H1 (cell line): ENCODE data around the gene FADS6. TPM values are rescaled to one million over a fixed set of nuclear protein-coding genes. Genes with fewer than 3 reads are reported as not detected.

Experiments
- CTCF ChIA-PET: fragments of 300-600 bp; sonication (Branson Sonifier 250); formaldehyde crosslinking; loops from one replicate; lab custom pipeline; 2021; ENCODE audit not compliant: partially characterized antibody; lab: Charles Lee
- POLR2A ChIA-PET: fragments of 300-600 bp; sonication (Branson Sonifier 250); formaldehyde crosslinking; loops from one replicate; lab custom pipeline; 2021; ENCODE audit warnings: inconsistent platforms; ENCODE audit not compliant: partially characterized antibody; lab: Charles Lee
- DNase-seq, 2 experiments: peaks; one replicate each; pipeline versions ENCODE4 v3.0.0 to v3.0.0-alpha.2; 2010 to 2022; ENCODE audit warnings: low spot score in 2 of 2, low read depth in 1 of 2, mixed read lengths in 1 of 2
- FAIRE-seq: peaks from 2 replicates; lab custom pipeline; 2011; peaks lifted over from hg19 to GRCh38; lab: Jason Lieb, UNC
- H2AFZ ChIP-seq: 2 replicates; pipeline ENCODE4 v1.8.1; 2012; ENCODE audit warnings: low read length, inconsistent platforms
- H2AK5ac ChIP-seq: 2 replicates; pipeline ENCODE4 v1.6.1; 2013; ENCODE audit warnings: low read depth, low read length
- H2BK120ac ChIP-seq: replicated peaks from 2 replicates; pipeline ENCODE3; 2013; ENCODE audit warnings: low read depth, low read length, inconsistent platforms
- H2BK12ac ChIP-seq: 2 replicates; pipeline ENCODE4 v1.6.1; 2013; ENCODE audit warnings: low read depth, low read length
- H2BK15ac ChIP-seq: 2 replicates; pipeline ENCODE4 v1.6.1; 2013; ENCODE audit warnings: low read length
- H2BK20ac ChIP-seq: 2 replicates; pipeline ENCODE4 v1.6.1; 2013; ENCODE audit warnings: low read length
- H2BK5ac ChIP-seq: 2 replicates; pipeline ENCODE4 v1.6.1; 2013; ENCODE audit warnings: low read depth, low read length
- H3K14ac ChIP-seq: 2 replicates; pipeline ENCODE4 v1.6.1; 2013; ENCODE audit warnings: inconsistent platforms; ENCODE audit not compliant: insufficient read length
- H3K18ac ChIP-seq: 2 replicates; pipeline ENCODE4 v1.6.1; 2013; ENCODE audit warnings: low read length; ENCODE audit errors: extremely low read depth
- H3K23ac ChIP-seq: 2 replicates; pipeline ENCODE4 v1.6.1; 2013; ENCODE audit warnings: inconsistent platforms; ENCODE audit not compliant: insufficient read length
- H3K23me2 ChIP-seq: 2 replicates; pipeline ENCODE4 v1.6.1; 2013; ENCODE audit warnings: low read depth, low read length
- H3K27ac ChIP-seq: 2 replicates; pipeline ENCODE4 v1.6.1; 2011; ENCODE audit warnings: low read depth, low read length, inconsistent platforms
- H3K27me3 ChIP-seq, 4 experiments: replicated peaks in 1 of 4; 1 replicate in 1 of 4; 2 replicates in 3 of 4; pipeline versions ENCODE4 v1.6.1 to v1.8.1; 2011 to 2013; ENCODE audit warnings: low read length in 3 of 4, mild to moderate bottlenecking in 3 of 4, inconsistent platforms in 2 of 4, mixed read lengths in 2 of 4, moderate library complexity in 1 of 4; ENCODE audit not compliant: control insufficient read depth in 3 of 4, insufficient read depth in 3 of 4; ENCODE audit errors: extremely low read depth in 1 of 4
- H3K36me3 ChIP-seq, 4 experiments: 2 replicates each; pipeline versions ENCODE4 v1.6.1 to v1.8.1; 2011 to 2013; ENCODE audit warnings: mild to moderate bottlenecking in 4 of 4, low read length in 3 of 4, moderate library complexity in 2 of 4, control low read depth in 1 of 4, inconsistent platforms in 1 of 4; ENCODE audit not compliant: insufficient read depth in 4 of 4, control insufficient read depth in 2 of 4
- H3K4ac ChIP-seq: replicated peaks from 2 replicates; pipeline ENCODE3; 2013; ENCODE audit warnings: low read length, low read depth, mixed read lengths, inconsistent platforms; ENCODE audit not compliant: insufficient read length
- H3K4me1 ChIP-seq, 4 experiments: replicated peaks in 1 of 4; 1 replicate in 1 of 4; 2 replicates in 3 of 4; pipeline versions ENCODE4 v1.6.1 to v1.8.1; 2011 to 2013; ENCODE audit warnings: low read length in 3 of 4, inconsistent platforms in 2 of 4, mixed read lengths in 1 of 4; ENCODE audit not compliant: insufficient read depth in 4 of 4, control insufficient read depth in 3 of 4
- H3K4me2 ChIP-seq, 2 experiments: 2 replicates each; pipeline versions ENCODE4 v1.6.1 to v1.8.1; 2011 to 2013; ENCODE audit warnings: low read depth in 2 of 2, low read length in 2 of 2, control low read depth in 1 of 2, inconsistent platforms in 1 of 2, mild to moderate bottlenecking in 1 of 2; ENCODE audit not compliant: insufficient read depth in 1 of 2
- H3K4me3 ChIP-seq, 4 experiments: fragments of 200-600, 300-600 bp in 1 of 4; sonication (generic), shearing (Covaris generic), sonication (Bioruptor Twin) in 1 of 4; 2 replicates each; pipeline versions ENCODE4 v1.5.1 to v1.8.1; 2011 to 2016; ENCODE audit warnings: low read length in 4 of 4, low read depth in 3 of 4, control low read depth in 2 of 4, inconsistent platforms in 2 of 4, mild to moderate bottlenecking in 2 of 4, mixed read lengths in 1 of 4, moderate library complexity in 1 of 4; ENCODE audit not compliant: insufficient read depth in 2 of 4; ENCODE audit errors: extremely low read depth in 1 of 4
- H3K56ac ChIP-seq: replicated peaks from 2 replicates; pipeline ENCODE3; 2013; ENCODE audit warnings: low read depth, mild to moderate bottlenecking, mixed read lengths, low read length, inconsistent platforms; ENCODE audit not compliant: insufficient read length
- H3K79me1 ChIP-seq: 2 replicates; pipeline ENCODE4 v1.6.1; 2013; ENCODE audit warnings: low read depth, low read length, control low read depth
- H3K79me2 ChIP-seq, 2 experiments: 2 replicates each; pipeline versions ENCODE4 v1.6.1 to v1.8.1; 2012 to 2013; ENCODE audit warnings: low read length in 2 of 2, mild to moderate bottlenecking in 2 of 2, inconsistent platforms in 1 of 2; ENCODE audit not compliant: insufficient read depth in 2 of 2, control insufficient read depth in 1 of 2
- H3K9ac ChIP-seq, 4 experiments: replicated peaks in 1 of 4; 1 replicate in 1 of 4; 2 replicates in 3 of 4; pipeline versions ENCODE4 v1.6.1 to v1.8.1; 2011 to 2013; ENCODE audit warnings: low read depth in 3 of 4, low read length in 3 of 4, control low read depth in 2 of 4, mild to moderate bottlenecking in 2 of 4, moderate library complexity in 2 of 4, inconsistent platforms in 1 of 4; ENCODE audit errors: extremely low read depth in 1 of 4
- H3K9me3 ChIP-seq, 2 experiments: 2 replicates each; pipeline versions ENCODE4 v1.6.1 to v1.8.1; 2012 to 2013; ENCODE audit warnings: mild to moderate bottlenecking in 2 of 2, moderate library complexity in 2 of 2, control low read depth in 1 of 2, inconsistent platforms in 1 of 2, low read depth in 1 of 2, low read length in 1 of 2, mixed read lengths in 1 of 2; ENCODE audit not compliant: insufficient read depth in 2 of 2
- H4K20me1 ChIP-seq, 2 experiments: replicated peaks in 1 of 2; 2 replicates each; pipeline versions ENCODE3 to v1.8.1; 2011 to 2013; ENCODE audit warnings: inconsistent platforms in 2 of 2, low read length in 2 of 2, mild to moderate bottlenecking in 1 of 2; ENCODE audit not compliant: insufficient read depth in 2 of 2, control insufficient read depth in 1 of 2
- H4K5ac ChIP-seq: 2 replicates; pipeline ENCODE4 v1.6.1; 2013; ENCODE audit warnings: low read length, low read depth, mixed read lengths, inconsistent platforms; ENCODE audit not compliant: insufficient read length
- H4K8ac ChIP-seq: 2 replicates; pipeline ENCODE4 v1.8.0; 2013; ENCODE audit warnings: mild to moderate bottlenecking, moderate library complexity, low read length, inconsistent platforms; ENCODE audit not compliant: insufficient read depth; ENCODE audit errors: extremely low read depth
- H4K91ac ChIP-seq: replicated peaks from 2 replicates; pipeline ENCODE3; 2013; ENCODE audit warnings: low read length, mixed read lengths, inconsistent platforms; ENCODE audit not compliant: insufficient read length
- ASH2L ChIP-seq: fragments of 200-600, 300-600 bp; sonication (generic); IDR thresholded peaks from one replicate; pipeline ENCODE4 v1.7.1; 2017; ENCODE audit warnings: low read length
- CBX8 ChIP-seq: fragments of 300-800, 300-1000 bp; sonication (generic); IDR thresholded peaks from 2 replicates; pipeline ENCODE4 v1.7.1; 2016; ENCODE audit warnings: low read depth, low read length, borderline replicate concordance
- GTF2F1 ChIP-seq: IDR thresholded peaks from 2 replicates; pipeline ENCODE4 v1.6.1; 2012; ENCODE audit warnings: low read depth, low read length, improper control_type of control experiment, borderline replicate concordance
- JUN ChIP-seq: IDR thresholded peaks from 2 replicates; pipeline ENCODE4 v1.6.1; 2011; ENCODE audit warnings: low read depth, mild to moderate bottlenecking, improper control_type of control experiment, low read length
- KDM1A ChIP-seq: fragments of 200-600, 300-600 bp; sonication (generic); IDR thresholded peaks from 2 replicates; pipeline ENCODE4 v1.7.1; 2016; ENCODE audit warnings: mild to moderate bottlenecking, low read length, borderline replicate concordance
- NRF1 ChIP-seq: IDR thresholded peaks from 2 replicates; pipeline ENCODE4 v1.6.1; 2011; ENCODE audit warnings: mild to moderate bottlenecking, low read depth, low read length, improper control_type of control experiment
- PHF8 ChIP-seq: fragments of 200-600 bp; sonication (generic); conservative IDR thresholded peaks from 2 replicates; pipeline ENCODE4 v1.7.1; 2012; ENCODE audit warnings: low read depth, mild to moderate bottlenecking, inconsistent platforms, low read length, moderate library complexity
- SP2 ChIP-seq: IDR thresholded peaks from 2 replicates; pipeline ENCODE4 v1.6.1; 2012; ENCODE audit warnings: mild to moderate bottlenecking, low read length, inconsistent platforms
- SRF ChIP-seq: IDR thresholded peaks from 2 replicates; pipeline ENCODE4 v1.6.1; 2011; ENCODE audit warnings: mild to moderate bottlenecking, low read depth, low read length, moderate library complexity
- TAF7 ChIP-seq: optimal IDR thresholded peaks from 2 replicates; pipeline ENCODE3; 2011; ENCODE audit warnings: low read depth, mild to moderate bottlenecking, inconsistent platforms, low read length, moderate library complexity, borderline replicate concordance
- WGBS, 2 experiments: shearing (Covaris generic) in 1 of 2; methylation state at CpG; one replicate each; pipeline versions ENCODE4 v1.1.6 to v1.1.7; 2013 to 2015; ENCODE audit warnings: low lambda C conversion rate in 2 of 2, mixed read lengths in 2 of 2, inconsistent platforms in 1 of 2, low coverage in 1 of 2, missing lambda C conversion rate in 1 of 2; ENCODE audit not compliant: insufficient replicate concordance in 2 of 2, insufficient coverage in 1 of 2, insufficient read length in 1 of 2; ENCODE audit errors: extremely low coverage in 1 of 2, missing lambda C conversion rate in 1 of 2; 5-methylcytosine and 5-hydroxymethylcytosine counted together
- polyA plus RNA-seq, 7 experiments: library from polyadenylated mRNA; depleted of rRNA in 3 of 7; stranded (reverse) in 5 of 7; unstranded in 2 of 7; fragments of >200 nt in 5 of 7; fragments of 200-250 nt in 2 of 7; gene quantifications; 1 replicate in 5 of 7; 2 replicates in 1 of 7; 4 replicates in 1 of 7; pipeline versions ENCODE4 v1.2.1 to v1.2.3, GENCODE V29; 2011 to 2013; ENCODE audit warnings: missing spikeins in 2 of 7, mixed read lengths in 2 of 7
- total RNA-seq: library from RNA; stranded (reverse); fragmentation: NEBNext Ultra II Directional; extraction: Animal tissue kit (Norgen Biotek cat#: 25700); gene quantifications from 2 replicates; pipeline ENCODE4 v1.2.1, GENCODE V29; 2021
- TF ChIP-seq, protein P1 (sequence below): IDR thresholded peaks from 2 replicates; pipeline ENCODE4 v1.6.1; 2012; ENCODE audit warnings: low read length, inconsistent platforms

Gene FADS6
- total and polyA plus RNA-seq, 2 of the 8 experiments (the other 6 are each of a cell fraction or from before 2014, with no cell fraction given) = 0.56 to 2.5 TPM

DNA sequence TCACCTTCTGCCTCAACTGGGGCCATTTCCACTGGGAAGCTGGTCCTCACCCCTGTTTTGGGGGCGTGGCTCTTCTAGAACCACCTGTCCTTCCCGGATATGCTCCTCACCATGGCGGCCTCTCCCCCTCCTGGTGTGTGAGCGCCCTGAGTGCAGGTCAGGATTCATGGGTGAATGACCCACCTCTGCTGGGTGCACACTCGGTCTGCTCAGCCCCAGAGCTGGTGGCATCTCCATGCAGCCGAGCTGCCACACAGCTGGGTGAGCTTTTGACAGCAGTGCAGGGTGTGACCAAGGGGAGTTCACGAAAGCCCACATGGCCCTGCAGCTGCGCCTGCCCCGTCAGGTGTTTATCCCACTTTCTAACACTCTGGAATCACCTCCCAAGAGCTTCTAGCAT lies 61.0 kb downstream of the FADS6 start:
- ChIA-PET POLR2A (interaction anchor here (0.6 to 0.9 kb wide), 2 partner anchors 12 to 92 kb away, joined by 3 to 4 read pairs; no protein-coding TSS in a partner anchor), CTCF (interaction anchor here (81.0 to 99.6 kb wide), 2 partner anchors 11 to 14 kb away, joined by 2981 read pairs; partner anchors contain the start of genes FDXR, GRIN2C and NAT9)
- Histone ChIP-seq H4K5ac (no peak overlapping the region), H3K27me3 (no peaks in the 10 kb centered on the region; a peak in 1 of 7 replicates), H3K4ac (no peak overlapping the region), H4K91ac (no peak overlapping the region), H2BK15ac (no peak overlapping the region), H4K20me1 (peaks cover 3 to 20% of the 10 kb centered on the region in 2 experiments), H3K23ac (no peak overlapping the region), H2BK20ac (no peak overlapping the region), H2AK5ac (no peak overlapping the region), H3K36me3 (peaks cover 0 to 5% (median 1%) of the 10 kb centered on the region in 4 experiments; a peak in 1 of 8 replicates), H3K79me1 (no peaks in the 10 kb centered on the region), H3K27ac (no peak overlapping the region), H3K4me1 (no peaks in the 10 kb centered on the region; a peak in 1 of 7 replicates), H3K4me2 (no peak overlapping the region), H3K9me3 (no peaks in the 10 kb centered on the region), H3K79me2 (no peaks in the 10 kb centered on the region), H3K14ac (no peak overlapping the region), H2BK12ac (no peak overlapping the region), H3K56ac (no peak overlapping the region), H3K4me3 (no peak overlapping the region), H3K18ac (no peak overlapping the region), H4K8ac (no peak overlapping the region), H3K23me2 (no peaks in the 10 kb centered on the region), H2BK5ac (no peak overlapping the region), H2AFZ (no peak overlapping the region), H2BK120ac (no peak overlapping the region), H3K9ac (no peak overlapping the region)
- no peak for DNase-seq
- no peak for FAIRE-seq
- 78% methylated on average over 9 of the region's 9 CpGs; no CpG with 5 or more reads in 1 of the 2 experiments for WGBS, 2 experiments
- TF ChIP-seq NRF1 (no peak), PHF8 (no peak), TAF7 (no peak), JUN (no peak), CBX8 (no peak), KDM1A (no peak), SRF (no peak), SP2 (no peak), ASH2L (no peak), GTF2F1 (no peak)
- TF ChIP-seq, protein P1, sequence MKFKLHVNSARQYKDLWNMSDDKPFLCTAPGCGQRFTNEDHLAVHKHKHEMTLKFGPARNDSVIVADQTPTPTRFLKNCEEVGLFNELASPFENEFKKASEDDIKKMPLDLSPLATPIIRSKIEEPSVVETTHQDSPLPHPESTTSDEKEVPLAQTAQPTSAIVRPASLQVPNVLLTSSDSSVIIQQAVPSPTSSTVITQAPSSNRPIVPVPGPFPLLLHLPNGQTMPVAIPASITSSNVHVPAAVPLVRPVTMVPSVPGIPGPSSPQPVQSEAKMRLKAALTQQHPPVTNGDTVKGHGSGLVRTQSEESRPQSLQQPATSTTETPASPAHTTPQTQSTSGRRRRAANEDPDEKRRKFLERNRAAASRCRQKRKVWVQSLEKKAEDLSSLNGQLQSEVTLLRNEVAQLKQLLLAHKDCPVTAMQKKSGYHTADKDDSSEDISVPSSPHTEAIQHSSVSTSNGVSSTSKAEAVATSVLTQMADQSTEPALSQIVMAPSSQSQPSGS = no peak
